Suprapubic skin (tissue), 4 donors: ENCODE data around the gene OTC.

Experiments
- EP300 ChIP-seq: sonication (generic); formaldehyde crosslinking; IDR thresholded peaks from one replicate; pipeline ENCODE4 v1.6.1; 2017; ENCODE audit warnings: antibody characterized with exemption
- POLR2A ChIP-seq, 2 donors: fragments of 450-650 bp; IDR thresholded peaks; one replicate each; pipeline ENCODE4 v1.6.1; 2017; ENCODE audit warnings: antibody characterized with exemption in 2 of 2, mild to moderate bottlenecking in 2 of 2, moderate library complexity in 2 of 2
- POLR2AphosphoS5 ChIP-seq, 3 donors: sonication (generic); formaldehyde crosslinking; IDR thresholded peaks; one replicate each; pipeline ENCODE4 v1.6.1; 2017; ENCODE audit warnings: antibody characterized with exemption in 3 of 3
- TF ChIP-seq, protein P1 (sequence below), 2 donors: fragments of 200-600 bp in 1 of 2; fragments of 450-650 bp in 1 of 2; sonication (generic) in 1 of 2; IDR thresholded peaks; one replicate each; pipeline ENCODE4 v1.5.1; 2016 to 2019; ENCODE audit warnings: antibody characterized with exemption in 2 of 2, mild to moderate bottlenecking in 1 of 2, moderate library complexity in 1 of 2

DNA sequence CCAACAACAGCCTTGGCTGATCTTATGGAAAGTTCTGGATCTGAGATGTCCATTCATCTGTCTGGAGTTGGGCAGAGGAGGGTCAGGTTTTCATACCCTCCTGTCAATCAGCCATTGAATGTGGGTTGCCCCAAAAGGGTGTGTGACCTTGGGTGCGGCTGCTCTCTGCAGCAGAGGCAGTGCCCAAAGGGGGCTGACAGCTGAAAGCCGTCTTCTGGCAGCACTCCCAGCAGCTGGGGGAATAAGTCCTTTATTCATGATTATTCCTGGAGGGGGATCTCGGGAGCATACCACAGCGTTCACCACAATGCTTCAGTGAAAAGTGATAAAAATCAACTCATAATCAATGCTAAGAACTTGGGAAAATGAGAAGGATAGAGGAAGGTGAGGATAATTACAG is 54.7 kb downstream of the OTC start:
- TF ChIP-seq, protein P1, sequence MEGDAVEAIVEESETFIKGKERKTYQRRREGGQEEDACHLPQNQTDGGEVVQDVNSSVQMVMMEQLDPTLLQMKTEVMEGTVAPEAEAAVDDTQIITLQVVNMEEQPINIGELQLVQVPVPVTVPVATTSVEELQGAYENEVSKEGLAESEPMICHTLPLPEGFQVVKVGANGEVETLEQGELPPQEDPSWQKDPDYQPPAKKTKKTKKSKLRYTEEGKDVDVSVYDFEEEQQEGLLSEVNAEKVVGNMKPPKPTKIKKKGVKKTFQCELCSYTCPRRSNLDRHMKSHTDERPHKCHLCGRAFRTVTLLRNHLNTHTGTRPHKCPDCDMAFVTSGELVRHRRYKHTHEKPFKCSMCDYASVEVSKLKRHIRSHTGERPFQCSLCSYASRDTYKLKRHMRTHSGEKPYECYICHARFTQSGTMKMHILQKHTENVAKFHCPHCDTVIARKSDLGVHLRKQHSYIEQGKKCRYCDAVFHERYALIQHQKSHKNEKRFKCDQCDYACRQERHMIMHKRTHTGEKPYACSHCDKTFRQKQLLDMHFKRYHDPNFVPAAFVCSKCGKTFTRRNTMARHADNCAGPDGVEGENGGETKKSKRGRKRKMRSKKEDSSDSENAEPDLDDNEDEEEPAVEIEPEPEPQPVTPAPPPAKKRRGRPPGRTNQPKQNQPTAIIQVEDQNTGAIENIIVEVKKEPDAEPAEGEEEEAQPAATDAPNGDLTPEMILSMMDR (IDR thresholded peaks at IDR 0.05), result no peak
- TF ChIP-seq POLR2AphosphoS5 (IDR thresholded peaks at IDR 0.05) (no peak), POLR2A (IDR thresholded peaks at IDR 0.05) (no peak), EP300 (no peak)
